Stomach (tissue), 9 donors: ENCODE results near the gene EEFSEC. TPM values are rescaled to one million over a fixed set of nuclear protein-coding genes. Genes with fewer than 3 reads are reported as not detected.

Experiments used
- DNase-seq, 2 donors: peaks; one replicate each; pipeline versions ENCODE4 v3.0.0 to v3.0.0-alpha.2; 2013 to 2019
- H3K27ac ChIP-seq, 5 donors: fragments of 200-600 bp in 4 of 5; sonication (generic) in 4 of 5; one replicate each; pipeline ENCODE4 v1.5.1; 2013 to 2019; ENCODE audit warnings: mild to moderate bottlenecking in 1 of 5, moderate library complexity in 1 of 5
- H3K27me3 ChIP-seq, 3 donors: fragments of 200-600 bp; sonication (generic); one replicate each; pipeline ENCODE4 v1.5.1; 2017 to 2019; ENCODE audit warnings: mixed run types in 1 of 3
- H3K36me3 ChIP-seq, 4 donors: fragments of 200-600 bp; sonication (generic); 1 replicate in 3 of 4; 2 replicates in 1 of 4; pipeline ENCODE4 v1.5.1; 2016 to 2019
- H3K4me1 ChIP-seq, 4 donors: fragments of 200-600 bp; sonication (generic); one replicate each; pipeline ENCODE4 v1.5.1; 2016 to 2019
- H3K4me3 ChIP-seq, 4 donors: fragments of 200-600 bp; sonication (generic) in 3 of 4; one replicate each; pipeline ENCODE4 v1.5.1; 2016 to 2019; ENCODE audit warnings: mild to moderate bottlenecking in 1 of 4
- H3K9me3 ChIP-seq, 4 donors: fragments of 200-600 bp; sonication (generic); one replicate each; pipeline ENCODE4 v1.5.1; 2016 to 2019
- EP300 ChIP-seq: sonication (generic); formaldehyde crosslinking; IDR thresholded peaks from one replicate; pipeline ENCODE4 v1.6.1; 2017; ENCODE audit warnings: antibody characterized with exemption
- POLR2A ChIP-seq, 4 donors: fragments of 450-650 bp; IDR thresholded peaks; one replicate each; pipeline ENCODE4 v1.6.1; 2016; ENCODE audit warnings: antibody characterized with exemption in 4 of 4, control low read depth in 2 of 4, mild to moderate bottlenecking in 1 of 4, moderate library complexity in 1 of 4
- POLR2AphosphoS5 ChIP-seq, 3 donors: sonication (generic); formaldehyde crosslinking; IDR thresholded peaks; one replicate each; pipeline ENCODE4 v1.6.1; 2016; ENCODE audit warnings: antibody characterized with exemption in 3 of 3
- WGBS, 5 donors: extraction: QIAGEN DNeasy Blood & Tissue Kit in 3 of 5; methylation state at CpG; one replicate each; pipeline versions ENCODE4 v1.1.5 to v1.1.7; 2013 to 2018; 5-methylcytosine and 5-hydroxymethylcytosine counted together
- intact Hi-C: fragments of 100-400 bp; cut with DNase I; formaldehyde crosslinking; loops from one replicate; pipeline ENCODE4 v1.15.1; 2023; ENCODE audit warnings: low total_unique reads
- polyA plus RNA-seq, 3 donors: library from polyadenylated mRNA; stranded (reverse); fragments of 200-250 nt; gene quantifications; one replicate each; pipeline ENCODE4 v1.2.3, GENCODE V29; 2013
- total RNA-seq, 5 donors: library from RNA; depleted of rRNA; stranded (reverse); fragments of >200 nt; gene quantifications; one replicate each; pipeline versions ENCODE4 v1.1.0 to v1.2.3, GENCODE V29; 2014 to 2016
- TF ChIP-seq, protein P1 (sequence below), 7 experiments: fragments of 450-650 bp in 4 of 7; fragments of 200-600 bp in 3 of 7; sonication (generic) in 3 of 7; IDR thresholded peaks; one replicate each; pipeline ENCODE4 v1.5.1; 2016 to 2019; ENCODE audit warnings: antibody characterized with exemption in 7 of 7, control low read depth in 2 of 7, mild to moderate bottlenecking in 1 of 7
- donor health status: healthy with polysubstance abuse.
- donor health status: Bipolar disorder and iron deficiency.
- donor health status: healthy.

The EEFSEC gene
- total and polyA plus RNA-seq, 8 donors = 5.0 to 39.1 (median 13.2) TPM

DNA sequence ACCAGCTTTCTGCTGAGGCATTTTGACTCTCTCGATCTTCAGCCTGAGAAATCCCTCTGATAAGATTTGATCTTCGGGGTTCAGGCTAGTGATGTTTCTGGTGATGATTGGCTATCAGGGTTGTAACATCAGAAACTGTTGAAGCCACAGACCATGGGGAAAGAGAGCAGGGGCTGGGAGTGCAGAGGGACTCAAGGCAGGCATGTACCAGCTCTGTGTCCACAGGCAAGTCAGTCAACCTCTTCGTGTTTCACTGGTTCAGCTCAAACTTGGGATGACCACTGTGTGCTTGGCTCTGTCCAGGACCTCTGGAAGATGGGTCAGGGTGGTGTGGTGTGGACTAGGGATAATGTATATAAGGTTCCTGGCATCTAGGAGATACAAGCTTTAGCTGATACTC lies 116.5 kb downstream of the EEFSEC start:
- DNase-seq = no peak
- no peak for TF ChIP-seq POLR2AphosphoS5 (IDR thresholded peaks at IDR 0.05)
- TF ChIP-seq POLR2A (IDR thresholded peaks at IDR 0.05) = no peak
- TF ChIP-seq, protein P1, sequence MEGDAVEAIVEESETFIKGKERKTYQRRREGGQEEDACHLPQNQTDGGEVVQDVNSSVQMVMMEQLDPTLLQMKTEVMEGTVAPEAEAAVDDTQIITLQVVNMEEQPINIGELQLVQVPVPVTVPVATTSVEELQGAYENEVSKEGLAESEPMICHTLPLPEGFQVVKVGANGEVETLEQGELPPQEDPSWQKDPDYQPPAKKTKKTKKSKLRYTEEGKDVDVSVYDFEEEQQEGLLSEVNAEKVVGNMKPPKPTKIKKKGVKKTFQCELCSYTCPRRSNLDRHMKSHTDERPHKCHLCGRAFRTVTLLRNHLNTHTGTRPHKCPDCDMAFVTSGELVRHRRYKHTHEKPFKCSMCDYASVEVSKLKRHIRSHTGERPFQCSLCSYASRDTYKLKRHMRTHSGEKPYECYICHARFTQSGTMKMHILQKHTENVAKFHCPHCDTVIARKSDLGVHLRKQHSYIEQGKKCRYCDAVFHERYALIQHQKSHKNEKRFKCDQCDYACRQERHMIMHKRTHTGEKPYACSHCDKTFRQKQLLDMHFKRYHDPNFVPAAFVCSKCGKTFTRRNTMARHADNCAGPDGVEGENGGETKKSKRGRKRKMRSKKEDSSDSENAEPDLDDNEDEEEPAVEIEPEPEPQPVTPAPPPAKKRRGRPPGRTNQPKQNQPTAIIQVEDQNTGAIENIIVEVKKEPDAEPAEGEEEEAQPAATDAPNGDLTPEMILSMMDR (IDR thresholded peaks at IDR 0.05) = no peak
- TF ChIP-seq EP300 = no peak
- 63 to 79% (median 75%) methylated on average over 3 of the region's 3 CpGs for WGBS, 5 donors
- intact Hi-C loops = no loop called here
- Histone ChIP-seq H3K4me1 (peaks cover 0 to 3% (median 0%) of the 10 kb centered on the region in 4 donors), H3K36me3 (peaks cover 4 to 53% (median 38%) of the 10 kb centered on the region in 4 donors), H3K9me3 (no peaks in the 10 kb centered on the region), H3K27me3 (no peaks in the 10 kb centered on the region), H3K4me3 (no peak overlapping the region), H3K27ac (no peak overlapping the region)

DNA sequence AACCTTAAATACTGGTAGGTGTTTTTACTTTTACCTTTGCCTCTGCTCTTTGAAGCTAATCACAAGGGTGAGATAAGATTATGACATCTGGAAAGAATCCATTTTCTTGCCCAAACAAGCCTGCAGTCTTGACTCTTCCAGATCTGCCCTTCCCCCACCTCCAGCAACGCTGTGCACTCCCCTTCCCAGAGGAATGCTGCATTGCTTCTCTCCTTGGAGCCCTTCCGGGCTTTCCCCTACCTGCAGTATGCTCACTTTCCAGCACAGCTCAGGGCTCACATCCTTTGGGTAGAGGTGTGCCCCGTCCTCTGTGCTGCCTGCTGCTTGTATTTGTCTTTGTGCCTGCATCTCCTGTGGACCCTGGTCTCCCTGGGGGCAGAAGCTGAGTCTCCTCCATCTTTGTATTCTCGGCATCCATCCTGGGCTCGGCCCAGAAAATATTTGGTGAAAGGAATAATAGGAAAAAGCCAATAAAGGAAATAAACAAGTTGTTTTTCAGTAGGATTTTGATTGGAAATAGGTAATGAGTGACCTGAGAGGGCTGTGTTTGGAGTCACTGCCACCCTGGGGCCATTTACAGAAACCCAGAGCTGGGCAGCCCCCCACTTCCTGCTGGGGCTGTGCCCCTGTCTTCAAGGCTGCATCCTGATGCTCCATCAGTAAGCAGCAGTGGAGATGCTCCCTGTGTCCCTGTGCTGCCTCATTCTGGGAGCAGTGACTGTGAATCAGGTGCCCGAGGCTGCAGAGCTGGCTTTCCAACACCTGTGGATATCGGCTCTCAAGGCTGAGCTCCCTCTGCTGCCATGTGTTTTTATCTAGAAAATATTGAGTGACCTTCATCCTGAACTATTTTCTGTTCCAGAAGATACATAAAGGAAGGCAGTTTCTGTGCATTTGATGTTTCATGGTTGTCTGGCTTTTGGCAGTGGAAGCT lies 117.5 kb downstream of the EEFSEC start:
- WGBS, 5 donors = 77 to 88% (median 82%) methylated on average over 7 of the region's 7 CpGs
- H3K36me3 ChIP-seq = peaks cover 0 to 42% (median 29%) of the 10 kb centered on the region in 4 donors
- intact Hi-C loops = no loop called here

DNA sequence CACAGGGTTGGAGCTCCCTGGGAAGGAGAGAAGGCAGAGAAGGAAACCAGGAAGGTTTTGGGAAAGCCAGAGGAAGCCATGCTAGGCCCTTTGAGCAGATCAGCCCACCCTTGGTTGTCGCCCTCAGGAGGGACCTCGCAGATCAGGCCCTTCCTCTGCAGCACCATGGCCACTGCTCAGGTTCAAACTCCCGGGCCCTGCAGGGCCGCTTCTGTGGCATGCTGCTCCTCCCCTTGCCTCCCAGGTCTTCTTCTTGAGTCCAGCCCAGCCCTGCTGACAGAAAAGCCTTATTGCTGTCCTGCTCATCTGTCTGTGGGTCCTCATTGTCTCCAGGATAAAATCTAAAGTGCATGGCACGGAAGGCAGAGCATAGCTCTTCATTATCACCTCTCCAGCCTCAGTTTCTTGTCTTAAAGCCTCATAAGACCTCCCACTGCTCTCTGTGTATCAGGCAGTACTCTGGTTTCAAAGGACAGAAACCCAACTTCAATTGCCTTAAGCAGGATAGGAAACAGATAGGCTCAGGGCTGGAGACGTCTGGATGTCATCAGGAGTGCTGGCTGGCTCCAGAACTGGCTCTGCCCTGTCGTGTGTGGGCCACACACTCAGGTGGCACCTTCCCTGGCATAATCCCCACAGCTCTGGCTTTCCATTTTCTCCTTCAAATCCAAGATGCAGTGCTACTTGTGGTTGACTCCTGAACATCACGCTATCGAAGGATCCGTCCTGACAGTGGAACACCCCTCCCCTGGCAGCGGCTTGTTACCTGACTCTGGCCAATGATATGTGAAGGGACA lies 118.5 kb downstream of the EEFSEC start:
- no peaks in the 10 kb centered on the region for H3K9me3 ChIP-seq
- peaks cover 0 to 40% (median 26%) of the 10 kb centered on the region in 4 donors for H3K36me3 ChIP-seq
- no peak for TF ChIP-seq POLR2AphosphoS5 (IDR thresholded peaks at IDR 0.05)
- TF ChIP-seq, protein P1 (IDR thresholded peaks at IDR 0.05) = no peak
- TF ChIP-seq POLR2A (IDR thresholded peaks at IDR 0.05) = no peak
- H3K4me3 ChIP-seq = no peak overlapping the region
- H3K27me3 ChIP-seq = no peaks in the 10 kb centered on the region
- WGBS, 5 donors = 92 to 96% (median 94%) methylated on average over 11 of the region's 11 CpGs
- intact Hi-C loops = no loop called here
- peaks cover 0 to 10% (median 3%) of the 10 kb centered on the region in 4 donors for H3K4me1 ChIP-seq
- no peak for DNase-seq
- no peak overlapping the region for H3K27ac ChIP-seq

More for the DNA sequence above, 117.5 kb downstream of the EEFSEC start:
- Histone ChIP-seq H3K27me3 (no peaks in the 10 kb centered on the region), H3K27ac (no peak overlapping the region), H3K4me3 (no peak overlapping the region), H3K9me3 (no peaks in the 10 kb centered on the region), H3K4me1 (peaks cover 0 to 8% (median 2%) of the 10 kb centered on the region in 4 donors)
- TF ChIP-seq, protein P1 (IDR thresholded peaks at IDR 0.05) = no peak
- TF ChIP-seq EP300 (no peak), POLR2A (IDR thresholded peaks at IDR 0.05) (no peak), POLR2AphosphoS5 (IDR thresholded peaks at IDR 0.05) (no peak)
- DNase-seq = no peak

DNA sequence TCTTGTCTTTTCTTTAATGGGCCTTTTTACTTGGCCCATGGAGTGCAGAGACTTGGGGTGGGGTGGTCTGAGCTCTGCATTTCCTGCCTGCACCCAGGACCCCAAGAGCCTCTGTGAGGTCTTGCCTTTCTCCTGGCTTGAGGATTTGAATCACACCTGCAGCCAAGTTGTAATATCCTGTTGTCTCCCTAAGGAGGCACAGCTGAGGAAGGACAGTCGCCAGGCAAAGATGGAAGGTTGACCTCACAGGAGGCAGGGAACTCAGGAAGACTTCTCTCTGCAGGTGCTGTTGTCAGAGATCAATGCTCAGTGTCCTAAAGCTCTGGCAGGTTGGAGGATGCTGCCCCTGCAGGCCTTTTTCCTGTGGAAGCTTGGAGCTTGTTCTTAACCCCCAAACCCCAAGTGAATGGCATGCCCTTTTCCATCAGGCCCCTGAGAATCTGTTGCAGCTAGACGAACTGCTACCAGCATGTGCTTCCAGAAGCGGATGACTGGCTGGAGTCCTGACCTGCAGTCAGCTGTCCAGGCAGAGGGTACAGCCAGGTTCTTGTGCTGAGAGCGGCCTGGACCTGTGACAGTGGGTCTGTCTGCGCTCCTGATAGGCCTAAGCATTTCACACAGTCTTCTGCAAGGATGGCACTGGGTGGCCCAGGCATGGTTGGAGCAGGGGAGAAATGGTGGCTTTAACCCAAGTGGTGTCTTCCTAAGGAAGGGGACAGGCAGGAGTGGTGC lies 120.0 kb downstream of the EEFSEC start:
- TF ChIP-seq EP300 (no peak), POLR2A (IDR thresholded peaks at IDR 0.05) (no peak), POLR2AphosphoS5 (IDR thresholded peaks at IDR 0.05) (no peak)
- TF ChIP-seq, protein P1 (IDR thresholded peaks at IDR 0.05) = no peak
- Histone ChIP-seq H3K27ac (no peak overlapping the region), H3K27me3 (no peaks in the 10 kb centered on the region), H3K4me3 (no peak overlapping the region), H3K9me3 (no peaks in the 10 kb centered on the region), H3K36me3 (peaks cover 0 to 37% (median 26%) of the 10 kb centered on the region in 4 donors), H3K4me1 (peaks cover 0 to 12% (median 4%) of the 10 kb centered on the region in 4 donors)
- intact Hi-C loops = no loop called here
- DNase-seq = no peak
- 56 to 94% (median 87%) methylated on average over 3 to 5 of the region's 5 CpGs for WGBS, 5 donors
